ENCODE data around the gene CLDN8.

The CLDN8 gene

DNA sequence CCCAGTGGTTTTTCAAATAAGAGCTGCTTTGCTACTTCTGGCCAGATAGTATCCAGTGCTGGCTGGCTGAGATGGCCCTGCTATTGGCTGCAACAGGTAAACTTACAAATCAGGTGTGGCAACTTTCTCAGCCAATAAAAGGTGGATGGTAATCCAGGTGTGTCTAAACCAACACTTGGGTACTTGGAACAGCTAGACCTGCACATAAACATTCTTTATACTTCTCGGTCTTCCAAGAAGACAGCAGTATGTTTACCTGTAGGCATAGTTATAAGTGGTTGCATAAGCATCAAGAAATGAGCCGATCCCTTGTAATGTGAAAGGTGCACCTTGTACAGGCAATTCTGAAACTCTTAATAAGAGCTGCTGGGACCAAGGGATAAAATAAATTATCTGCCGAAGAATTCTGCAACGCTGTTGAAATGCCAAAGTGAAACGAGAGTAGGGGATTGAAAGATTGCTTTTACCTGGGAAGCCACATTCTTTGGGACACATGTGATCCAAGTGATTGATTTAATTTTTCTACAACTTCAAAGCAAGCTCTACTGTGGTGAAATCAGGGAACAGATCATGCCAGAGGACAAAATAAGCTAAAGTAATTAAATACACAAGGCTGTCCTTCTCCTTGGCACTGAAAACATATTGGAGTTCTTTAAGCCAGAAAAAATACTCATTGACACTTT lies at the start of gene CLDN8:
Gene CLDN8 (minus strand): TSS at position 57 of the 683 bp plus-strand sequence. CDS start 172 bp downstream, outside the sequence.
- ATAC-seq (replicated peaks) (no peak), DNase-seq (no peak)
- H3K27me3 Mint-ChIP-seq, result no peaks in the 10 kb centered on the region
- H3K4me3 Mint-ChIP-seq, result no peak within 1 kb of the TSS
- no peak within 1 kb of the TSS for H3K27ac Mint-ChIP-seq
- no peaks in the 10 kb centered on the region for H3K4me1 Mint-ChIP-seq
- H3K36me3 Mint-ChIP-seq, result no peaks in the 10 kb centered on the region
- no peaks in the 10 kb centered on the region for H3K9me3 Mint-ChIP-seq

DNA sequence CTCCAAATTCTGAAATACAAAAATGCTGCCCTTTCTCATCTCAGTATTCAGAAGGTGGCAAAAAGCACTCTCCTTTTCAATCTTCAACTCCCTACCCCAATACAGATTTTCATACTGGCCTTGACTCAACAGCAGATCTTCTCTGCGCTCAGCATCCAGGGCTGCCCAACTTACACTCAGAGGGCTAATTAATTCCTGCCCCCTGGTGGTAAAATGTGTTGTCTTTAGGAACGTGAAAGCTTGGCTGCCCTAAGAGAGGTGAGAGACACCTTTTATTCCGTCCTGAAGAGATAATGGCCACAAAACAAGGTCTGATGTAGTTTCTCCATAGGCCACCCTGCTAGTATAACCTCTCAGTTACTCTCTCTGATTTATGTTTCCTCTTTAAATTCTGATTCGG lies 41.9 kb upstream of the CLDN8 start:
- H3K27me3 Mint-ChIP-seq, result no peaks in the 10 kb centered on the region
- H3K9me3 Mint-ChIP-seq, result peaks cover 0 to 3% of the 10 kb centered on the region in 2 donors
- H3K27ac Mint-ChIP-seq, result no peak overlapping the region
- DNase-seq, result no peak
- ATAC-seq (replicated peaks), result no peak
- H3K4me3 Mint-ChIP-seq, result no peak overlapping the region
- H3K4me1 Mint-ChIP-seq, result no peaks in the 10 kb centered on the region
- no peaks in the 10 kb centered on the region for H3K36me3 Mint-ChIP-seq

DNA sequence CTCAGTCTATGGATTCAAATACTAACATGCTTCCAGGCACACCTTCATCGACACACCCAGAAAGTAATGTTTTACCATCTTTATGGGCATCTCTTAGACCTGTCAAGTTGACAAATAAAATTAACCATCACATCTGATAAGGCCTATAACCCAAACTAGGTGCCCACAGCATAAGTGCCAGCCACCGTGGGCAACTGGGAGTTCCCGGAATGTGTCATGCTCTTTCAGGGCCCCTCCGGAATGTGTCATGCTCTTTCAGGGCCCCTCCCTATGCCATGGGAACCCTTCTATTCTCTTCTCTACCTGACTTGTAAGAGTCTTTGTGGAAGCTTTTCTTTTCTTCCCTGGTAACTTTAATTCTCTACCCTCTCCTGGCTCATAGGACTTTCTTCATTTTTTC lies 40.2 kb upstream of the CLDN8 start:
- H3K36me3 Mint-ChIP-seq, result no peaks in the 10 kb centered on the region
- ATAC-seq (replicated peaks) (no peak), DNase-seq (no peak)
- no peak overlapping the region for H3K27ac Mint-ChIP-seq
- H3K27me3 Mint-ChIP-seq, result no peaks in the 10 kb centered on the region
- no peaks in the 10 kb centered on the region for H3K4me1 Mint-ChIP-seq
- peaks cover 0 to 3% of the 10 kb centered on the region in 2 donors for H3K9me3 Mint-ChIP-seq
- H3K4me3 Mint-ChIP-seq, result no peak overlapping the region

DNA sequence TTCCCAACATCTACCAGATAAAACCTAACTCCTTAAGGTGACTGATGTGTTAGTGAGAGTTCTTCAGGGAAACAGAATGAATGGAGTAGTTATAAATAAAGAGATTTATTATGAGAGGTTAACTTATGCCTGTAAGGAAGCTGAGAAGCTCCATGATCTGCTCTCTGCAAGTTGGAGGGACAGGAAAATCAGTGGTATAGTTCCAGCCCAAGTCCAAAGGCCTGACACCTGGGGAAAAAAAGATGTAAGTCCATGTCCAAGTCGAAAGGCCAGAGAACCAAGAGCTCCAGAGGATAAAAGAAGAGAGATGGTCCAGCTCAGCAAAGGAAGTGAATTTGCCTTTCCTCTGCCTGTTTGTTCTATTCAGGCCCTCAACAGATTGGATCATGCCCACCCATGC lies 39.8 kb upstream of the CLDN8 start:
- Mint-ChIP-seq H3K4me1 (no peaks in the 10 kb centered on the region), H3K4me3 (no peak overlapping the region), H3K27ac (no peak overlapping the region), H3K36me3 (no peaks in the 10 kb centered on the region), H3K27me3 (no peaks in the 10 kb centered on the region), H3K9me3 (peaks cover 1 to 3% of the 10 kb centered on the region in 2 donors)
- DNase-seq, result no peak
- no peak for ATAC-seq (replicated peaks)

DNA sequence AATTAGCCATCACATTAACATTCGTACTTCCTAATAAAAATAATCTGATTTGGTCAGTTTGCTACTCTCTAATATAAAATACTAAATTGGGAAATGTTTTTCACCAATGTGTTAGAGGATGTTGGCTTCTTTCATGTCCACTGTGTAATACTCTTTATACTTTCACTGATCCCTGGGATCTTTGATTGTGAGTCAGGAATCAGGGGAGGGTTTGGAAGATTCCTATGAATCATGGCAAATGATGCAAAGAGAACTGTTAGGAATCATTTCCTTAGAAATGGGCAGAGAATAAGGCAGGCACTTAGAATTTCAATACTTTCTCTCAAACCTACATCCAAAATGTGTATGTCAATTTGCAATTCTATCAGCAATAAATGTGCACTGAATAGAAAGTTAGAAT lies 35.9 kb upstream of the CLDN8 start:
- no peak overlapping the region for H3K4me3 Mint-ChIP-seq
- no peaks in the 10 kb centered on the region for H3K4me1 Mint-ChIP-seq
- H3K9me3 Mint-ChIP-seq, result peaks cover 0 to 2% of the 10 kb centered on the region in 2 donors
- no peak for ATAC-seq (replicated peaks)
- no peaks in the 10 kb centered on the region for H3K27me3 Mint-ChIP-seq
- no peaks in the 10 kb centered on the region for H3K36me3 Mint-ChIP-seq
- DNase-seq, result no peak
- no peak overlapping the region for H3K27ac Mint-ChIP-seq

DNA sequence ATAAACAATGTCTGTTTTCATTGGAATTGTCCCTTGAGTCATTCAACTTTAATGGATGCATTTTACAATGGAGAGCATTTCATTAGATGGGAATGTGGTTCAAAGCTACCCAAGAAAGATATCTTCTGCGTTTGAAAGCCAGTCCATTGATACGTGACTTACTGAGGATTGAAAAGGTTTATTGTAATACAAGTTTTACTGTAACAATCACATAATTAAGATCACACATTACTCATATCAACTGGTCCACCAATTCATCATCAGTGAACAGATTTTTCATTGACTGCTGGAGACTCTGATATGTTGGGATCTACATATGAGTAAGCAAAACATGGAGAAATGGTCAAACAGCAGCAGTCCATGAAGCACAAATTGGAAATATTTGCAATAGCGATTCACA lies 34.0 kb upstream of the CLDN8 start:
- ATAC-seq (replicated peaks) (no peak), DNase-seq (no peak)
- Mint-ChIP-seq H3K27ac (no peak overlapping the region), H3K9me3 (peaks cover 0 to 2% of the 10 kb centered on the region in 2 donors), H3K36me3 (no peaks in the 10 kb centered on the region), H3K4me3 (no peak overlapping the region), H3K27me3 (no peaks in the 10 kb centered on the region), H3K4me1 (no peaks in the 10 kb centered on the region)

DNA sequence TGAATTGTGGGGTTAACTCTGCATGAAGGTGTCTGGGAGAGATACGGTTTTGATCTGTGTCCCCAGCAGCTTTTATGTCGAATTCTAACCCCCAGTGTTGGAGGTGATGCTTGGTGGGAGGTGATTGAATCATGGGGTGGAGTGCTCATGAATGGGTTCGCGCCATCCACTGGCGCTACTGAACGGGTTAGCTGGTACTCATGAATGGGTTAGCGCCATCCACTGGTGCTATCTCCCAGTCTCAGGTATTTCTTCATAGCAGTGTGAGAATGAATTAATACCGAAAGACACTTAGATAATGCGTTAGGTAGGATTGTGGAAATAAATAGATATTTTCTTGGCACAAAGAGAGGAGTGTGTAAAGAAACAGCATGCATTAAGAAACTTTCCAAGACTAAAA lies 32.9 kb upstream of the CLDN8 start:
- Mint-ChIP-seq H3K9me3 (peaks cover 0 to 2% of the 10 kb centered on the region in 2 donors), H3K36me3 (no peaks in the 10 kb centered on the region), H3K4me1 (no peaks in the 10 kb centered on the region), H3K4me3 (no peak overlapping the region), H3K27me3 (no peaks in the 10 kb centered on the region), H3K27ac (no peak overlapping the region)
- DNase-seq (no peak), ATAC-seq (replicated peaks) (no peak)

DNA sequence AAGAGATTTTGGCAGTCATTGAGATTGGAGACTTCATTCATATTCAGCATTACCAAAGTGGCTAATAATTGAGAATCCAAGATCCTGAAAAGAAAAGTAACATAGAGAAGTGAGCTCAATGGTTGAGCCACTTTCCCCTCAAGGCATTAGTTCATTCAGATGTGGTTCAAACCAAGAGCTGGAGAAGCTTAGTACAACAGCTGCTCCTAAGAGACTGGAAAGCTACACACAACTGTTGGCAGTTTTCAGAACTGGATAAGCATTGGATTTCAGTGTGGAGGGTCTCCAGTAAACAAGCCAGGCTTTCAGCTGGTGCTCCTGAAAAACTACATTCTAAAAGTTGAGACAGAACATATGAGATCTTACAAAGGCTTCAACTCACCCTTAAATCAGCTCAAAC lies 29.2 kb upstream of the CLDN8 start:
- DNase-seq (no peak), ATAC-seq (replicated peaks) (no peak)
- Mint-ChIP-seq H3K4me1 (no peaks in the 10 kb centered on the region), H3K27ac (no peak overlapping the region), H3K27me3 (no peaks in the 10 kb centered on the region), H3K9me3 (no peaks in the 10 kb centered on the region), H3K4me3 (no peak overlapping the region), H3K36me3 (no peaks in the 10 kb centered on the region)

DNA sequence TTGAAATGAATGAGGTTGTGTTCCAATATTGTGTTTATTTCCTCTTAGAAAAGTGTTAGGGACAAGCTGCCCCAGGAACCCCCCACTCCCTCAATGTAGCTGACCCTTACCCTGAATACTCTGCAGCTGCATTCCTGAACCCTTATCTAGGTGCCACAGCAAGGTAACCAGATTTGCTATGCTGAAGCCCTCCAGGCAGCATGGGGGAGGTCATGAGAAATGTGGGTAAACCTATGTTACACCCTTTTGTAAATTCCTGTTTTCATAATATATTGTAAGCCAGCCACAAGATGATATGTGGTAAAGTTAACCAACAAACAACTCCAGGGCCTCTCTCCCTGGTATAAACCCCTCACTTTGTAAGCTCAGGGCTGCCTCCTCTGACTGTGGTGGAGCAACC lies 27.8 kb upstream of the CLDN8 start:
- Mint-ChIP-seq H3K9me3 (no peaks in the 10 kb centered on the region), H3K36me3 (no peaks in the 10 kb centered on the region), H3K4me3 (no peak overlapping the region), H3K27ac (no peak overlapping the region), H3K27me3 (no peaks in the 10 kb centered on the region), H3K4me1 (no peaks in the 10 kb centered on the region)
- ATAC-seq (replicated peaks) (no peak), DNase-seq (no peak)

DNA sequence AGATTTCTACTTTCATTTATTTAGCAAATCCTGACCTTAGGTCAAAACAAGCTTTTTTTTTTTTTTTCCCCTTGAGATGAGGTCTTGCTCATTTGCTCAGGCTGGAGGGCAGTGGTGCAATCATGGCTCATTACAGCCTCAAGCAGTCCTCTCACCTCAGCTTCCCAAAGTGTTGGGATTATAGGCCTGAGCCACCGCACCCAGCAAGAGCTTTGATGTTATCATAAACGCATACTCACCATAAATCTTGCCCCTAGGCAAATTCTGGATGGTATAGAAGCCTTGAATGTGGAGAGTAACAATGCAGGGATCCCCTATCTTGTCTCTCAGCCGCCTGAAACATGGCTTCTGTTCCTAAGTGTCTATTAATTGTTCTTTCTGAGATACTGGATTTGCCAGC lies 24.8 kb upstream of the CLDN8 start:
- no peaks in the 10 kb centered on the region for H3K4me1 Mint-ChIP-seq
- H3K27ac Mint-ChIP-seq, result no peak overlapping the region
- ATAC-seq (replicated peaks), result no peak

DNA sequence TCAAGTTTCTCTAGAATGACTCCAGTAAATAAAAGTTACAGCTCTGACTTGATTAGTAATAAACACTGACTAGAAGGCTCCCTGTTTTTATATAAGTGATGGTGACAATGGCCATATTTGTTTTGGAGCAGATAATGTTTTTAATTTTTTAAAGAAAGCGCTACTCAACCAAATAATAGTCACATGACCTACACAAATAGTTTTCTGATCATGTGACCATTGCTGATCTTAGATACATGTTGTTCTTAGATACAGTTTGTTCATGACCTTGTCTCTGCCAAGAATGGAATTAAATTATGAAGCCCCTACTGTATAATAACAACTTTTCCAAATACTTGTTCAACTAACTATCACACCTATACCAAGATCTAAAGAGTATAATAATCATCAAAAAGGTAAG lies 22.3 kb upstream of the CLDN8 start:
- Mint-ChIP-seq H3K36me3 (no peaks in the 10 kb centered on the region), H3K4me3 (no peak overlapping the region), H3K4me1 (no peaks in the 10 kb centered on the region), H3K27me3 (no peaks in the 10 kb centered on the region), H3K9me3 (no peaks in the 10 kb centered on the region), H3K27ac (no peak overlapping the region)
- ATAC-seq (replicated peaks) (no peak), DNase-seq (no peak)

More for the DNA sequence above, 24.8 kb upstream of the CLDN8 start:
- Mint-ChIP-seq H3K9me3 (no peaks in the 10 kb centered on the region), H3K36me3 (no peaks in the 10 kb centered on the region), H3K4me3 (no peak overlapping the region), H3K27me3 (no peaks in the 10 kb centered on the region)
- DNase-seq, result no peak

DNA sequence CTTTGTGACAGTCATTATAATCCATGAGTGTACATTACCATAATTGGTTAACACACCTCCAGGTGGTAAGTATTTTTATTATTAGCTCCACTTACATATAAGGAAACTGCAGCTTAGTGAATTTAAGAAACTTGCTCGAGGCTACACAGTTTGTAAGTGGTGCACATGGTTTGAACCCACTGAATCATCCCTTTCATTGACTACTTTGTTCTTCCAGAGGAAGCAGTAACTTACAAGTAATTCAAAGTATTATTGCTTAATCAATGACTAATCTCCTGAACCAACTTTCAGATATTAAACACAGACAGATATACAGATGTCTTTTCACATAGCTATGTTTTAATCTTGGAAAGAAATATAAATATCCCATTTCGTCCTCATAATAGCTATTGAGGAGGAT lies 18.7 kb upstream of the CLDN8 start:
- Mint-ChIP-seq H3K27me3 (no peaks in the 10 kb centered on the region), H3K36me3 (no peaks in the 10 kb centered on the region), H3K27ac (no peak overlapping the region), H3K4me1 (no peaks in the 10 kb centered on the region), H3K9me3 (peaks cover 3 to 8% of the 10 kb centered on the region in 2 donors), H3K4me3 (no peak overlapping the region)
- ATAC-seq (replicated peaks) (no peak), DNase-seq (no peak)

DNA sequence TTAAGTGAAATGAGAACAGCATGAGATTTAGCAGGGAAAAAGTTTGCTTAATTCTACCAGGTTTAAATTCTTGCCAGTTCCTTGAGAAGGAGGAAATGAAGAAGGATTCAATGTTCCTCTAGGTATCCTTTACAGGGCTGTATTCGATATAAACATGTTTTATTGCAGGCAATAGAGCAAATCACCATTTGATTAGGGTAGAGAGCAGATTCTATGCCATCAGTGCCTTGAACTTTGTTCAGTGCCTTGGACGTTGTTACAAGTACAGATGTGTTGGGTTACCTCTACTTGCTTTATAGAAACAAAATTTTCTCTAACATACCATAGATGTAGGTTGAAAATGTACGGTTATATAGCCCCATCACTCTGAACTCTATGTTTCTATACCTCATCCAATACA lies 18.2 kb upstream of the CLDN8 start:
- Mint-ChIP-seq H3K9me3 (peaks cover 5 to 8% of the 10 kb centered on the region in 2 donors), H3K36me3 (no peaks in the 10 kb centered on the region), H3K4me1 (no peaks in the 10 kb centered on the region), H3K27ac (no peak overlapping the region), H3K4me3 (no peak overlapping the region), H3K27me3 (no peaks in the 10 kb centered on the region)
- ATAC-seq (replicated peaks) (no peak), DNase-seq (no peak)

DNA sequence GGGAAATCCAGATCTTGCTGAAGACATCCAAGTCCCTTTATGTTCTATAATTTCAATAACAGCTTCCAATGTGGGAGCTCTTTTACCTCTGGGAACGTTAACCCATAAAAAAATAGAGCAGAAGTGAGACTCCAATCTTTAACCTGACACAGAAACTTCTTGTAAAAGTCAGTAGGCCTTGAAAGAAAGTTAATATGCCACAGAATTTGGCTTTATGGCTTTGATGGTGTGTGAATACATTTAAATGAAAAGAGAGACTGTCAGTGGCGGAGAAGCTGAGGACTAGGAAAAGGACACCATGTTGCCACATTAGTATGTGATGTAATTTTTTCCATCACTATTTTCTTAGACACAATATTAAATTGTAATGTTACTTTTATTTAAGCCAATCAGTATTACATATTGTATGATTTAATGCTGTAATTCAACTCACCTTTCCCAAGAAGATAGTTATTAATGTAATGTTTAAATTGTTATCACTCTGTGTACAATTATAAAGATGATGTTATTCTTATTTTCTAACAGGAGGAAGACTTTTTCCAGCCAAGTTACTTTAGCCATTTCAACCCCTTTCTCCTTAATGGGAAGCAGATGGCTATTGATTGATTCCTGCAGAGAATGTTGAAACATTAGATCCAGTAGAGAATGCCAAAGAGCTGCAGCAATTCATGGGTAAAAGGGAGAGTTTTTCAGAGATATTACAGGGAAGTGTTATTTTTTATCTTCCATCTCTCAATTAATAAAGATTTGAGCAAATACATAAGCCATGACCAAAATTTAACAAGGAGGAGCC lies 17.5 kb upstream of the CLDN8 start:
- H3K4me1 Mint-ChIP-seq, result no peaks in the 10 kb centered on the region
- H3K9me3 Mint-ChIP-seq, result peaks cover 5 to 8% of the 10 kb centered on the region in 2 donors
- ATAC-seq (replicated peaks), result no peak
- no peaks in the 10 kb centered on the region for H3K27me3 Mint-ChIP-seq
- no peak overlapping the region for H3K4me3 Mint-ChIP-seq
- no peak overlapping the region for H3K27ac Mint-ChIP-seq
- no peak for DNase-seq
- H3K36me3 Mint-ChIP-seq, result no peaks in the 10 kb centered on the region

DNA sequence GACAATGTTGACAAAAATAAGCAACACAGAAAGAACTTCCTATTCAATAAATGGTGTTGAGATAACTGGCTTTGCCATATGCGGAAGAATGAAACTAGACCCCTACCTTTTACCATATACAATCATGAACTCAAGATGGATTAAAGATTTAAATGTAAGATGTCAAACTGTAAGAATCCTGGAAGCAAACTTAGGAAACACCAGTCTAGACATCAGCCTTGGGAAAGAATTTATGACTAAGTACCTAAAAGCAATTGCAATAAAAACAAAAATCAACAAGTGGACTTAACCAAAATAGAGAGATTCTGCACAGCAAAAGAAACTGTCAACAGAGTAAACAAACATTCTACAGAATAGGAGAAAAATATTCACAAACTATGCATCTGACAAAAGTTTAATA lies 16.1 kb upstream of the CLDN8 start:
- no peaks in the 10 kb centered on the region for H3K4me1 Mint-ChIP-seq
- ATAC-seq (replicated peaks), result no peak
- H3K4me3 Mint-ChIP-seq, result no peak overlapping the region
- H3K9me3 Mint-ChIP-seq, result peaks cover 5 to 8% of the 10 kb centered on the region in 2 donors
- DNase-seq, result no peak
- H3K27ac Mint-ChIP-seq, result no peak overlapping the region
- no peaks in the 10 kb centered on the region for H3K36me3 Mint-ChIP-seq
- no peaks in the 10 kb centered on the region for H3K27me3 Mint-ChIP-seq

Measured in stimulated activated naive B cell treated with anti-CD40 and anti-IgM and Interleukin-4, amounts not matched to agents 10 μg/mL and 1 μg/mL and 100 μg/mL, for 72 hours (primary cell).